Glomerular visceral epithelial cell (primary cell): ENCODE results near the gene TBC1D1.
A peak's percentile ranks its signal among the peaks of the same experiment; 100 is the strongest.

Experiments
- DNase-seq: peaks from one replicate; pipeline ENCODE4 v3.0.0-alpha.2; 2016; ENCODE audit errors: extremely low spot score

TBC1D1 gene

DNA sequence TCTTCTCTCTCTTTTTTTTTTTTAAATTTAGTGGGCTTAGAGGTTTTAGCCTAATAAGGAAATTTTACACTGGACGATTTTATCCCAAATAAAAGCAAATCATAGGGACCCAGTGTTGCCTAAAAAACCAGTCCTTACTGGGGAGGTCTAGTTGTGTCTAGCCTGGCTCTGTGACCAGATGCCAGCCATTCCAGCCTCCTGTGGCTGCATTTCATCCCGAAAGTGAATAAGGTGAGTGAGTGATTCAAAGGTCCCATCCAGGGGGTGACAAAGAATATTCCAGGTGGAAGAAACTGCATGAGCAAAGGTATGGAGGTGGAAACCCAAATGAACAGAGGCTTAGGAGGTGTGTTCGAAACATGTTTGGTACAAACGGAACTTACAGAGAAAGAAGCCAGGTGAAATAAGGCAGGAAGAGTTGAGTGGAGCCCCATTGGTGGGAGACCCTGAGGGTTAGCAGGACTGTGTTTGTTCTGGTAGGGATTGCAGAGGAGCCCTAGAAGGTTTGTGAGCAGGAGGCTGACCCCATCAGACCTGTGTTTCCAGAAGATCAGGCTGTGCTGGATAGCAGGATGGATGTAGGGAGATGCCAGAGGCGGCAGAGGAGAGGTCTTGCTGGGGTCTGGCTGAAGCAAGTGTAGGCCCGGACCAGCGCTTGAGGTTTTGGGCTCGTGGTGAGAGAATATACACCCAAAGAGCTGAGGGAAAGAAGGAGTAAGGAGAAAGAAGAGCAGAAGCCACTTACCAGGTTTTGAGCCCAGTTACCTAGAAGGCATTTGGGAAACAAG is 100.9 kb downstream of the TBC1D1 start:
- no peak for DNase-seq

- no peak for DNase-seq
These were observed 102.9 kb downstream of the TBC1D1 start for GRCh38 chr4:37993806-37994205.

DNA sequence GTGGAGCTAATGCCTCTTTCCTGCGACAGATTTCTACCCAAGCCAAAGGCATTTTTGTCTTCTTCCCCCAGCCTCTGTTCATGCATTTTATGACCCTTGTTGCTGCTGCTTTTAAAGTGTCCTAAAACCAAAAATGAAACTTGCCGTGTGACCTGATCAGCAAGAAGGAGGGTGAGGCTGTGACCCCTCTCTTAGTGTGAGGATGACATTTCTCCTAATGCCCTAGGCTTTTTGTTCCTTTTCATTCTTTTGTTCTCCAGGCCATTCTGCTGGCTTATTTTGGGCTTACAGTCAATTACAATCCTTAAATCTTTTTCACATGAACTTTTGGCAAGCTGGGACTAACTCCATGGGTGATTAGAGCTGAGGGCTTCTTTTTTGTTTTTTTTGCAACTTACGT is 103.7 kb downstream of the TBC1D1 start:
- no peak for DNase-seq

GRCh38 chr4:37995299-37995821 is 104.5 kb downstream of the TBC1D1 start:
- DNase-seq = no peak

- no peak for DNase-seq
These were observed 105.3 kb downstream of the TBC1D1 start for GRCh38 chr4:37995981-37996775.

DNA sequence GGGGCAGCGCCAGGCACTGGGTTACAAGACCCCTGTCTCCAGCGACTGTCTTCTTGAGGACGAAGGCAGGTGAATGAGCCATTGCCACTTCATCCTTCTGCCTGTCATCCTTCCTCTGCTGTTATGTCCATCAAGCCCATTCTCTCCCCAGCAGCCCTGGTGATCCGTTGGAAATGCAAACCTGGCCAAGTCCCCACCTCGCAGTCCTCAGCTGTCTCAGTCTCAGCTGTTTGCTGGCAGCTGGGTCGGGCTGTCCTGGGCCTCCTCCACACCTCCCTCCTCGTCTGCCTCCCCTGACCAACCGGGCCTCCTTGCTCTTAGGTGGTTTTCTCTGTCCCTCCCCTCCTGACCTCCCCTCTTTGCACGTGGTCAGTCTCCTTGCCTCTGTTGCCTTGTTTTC is 107.3 kb downstream of the TBC1D1 start:
- DNase-seq = no peak

GRCh38 chr4:37999000-37999716 is 108.3 kb downstream of the TBC1D1 start:
- no peak for DNase-seq

- no peak for DNase-seq
These were observed 109.1 kb downstream of the TBC1D1 start for GRCh38 chr4:37999965-38000364.

DNA sequence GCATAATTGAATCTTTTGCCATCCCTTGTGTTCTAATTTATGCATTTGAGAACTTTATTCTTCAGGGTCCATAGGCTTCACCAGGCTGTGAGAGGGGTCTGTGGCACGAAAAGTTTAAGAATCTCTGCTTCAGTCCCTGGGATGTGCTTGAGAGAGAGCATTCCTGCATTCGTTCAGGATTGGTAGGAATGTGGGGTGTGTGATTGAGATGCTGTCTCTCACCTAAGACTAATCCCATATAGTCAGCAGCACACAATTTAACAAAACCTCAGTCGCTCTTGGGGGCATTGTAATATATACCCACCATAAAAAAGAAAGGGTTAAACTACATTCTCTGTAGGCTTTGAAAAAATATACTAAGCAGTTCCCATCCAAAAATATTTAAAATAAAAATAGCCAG is 111.0 kb downstream of the TBC1D1 start:
- no peak for DNase-seq

DNA sequence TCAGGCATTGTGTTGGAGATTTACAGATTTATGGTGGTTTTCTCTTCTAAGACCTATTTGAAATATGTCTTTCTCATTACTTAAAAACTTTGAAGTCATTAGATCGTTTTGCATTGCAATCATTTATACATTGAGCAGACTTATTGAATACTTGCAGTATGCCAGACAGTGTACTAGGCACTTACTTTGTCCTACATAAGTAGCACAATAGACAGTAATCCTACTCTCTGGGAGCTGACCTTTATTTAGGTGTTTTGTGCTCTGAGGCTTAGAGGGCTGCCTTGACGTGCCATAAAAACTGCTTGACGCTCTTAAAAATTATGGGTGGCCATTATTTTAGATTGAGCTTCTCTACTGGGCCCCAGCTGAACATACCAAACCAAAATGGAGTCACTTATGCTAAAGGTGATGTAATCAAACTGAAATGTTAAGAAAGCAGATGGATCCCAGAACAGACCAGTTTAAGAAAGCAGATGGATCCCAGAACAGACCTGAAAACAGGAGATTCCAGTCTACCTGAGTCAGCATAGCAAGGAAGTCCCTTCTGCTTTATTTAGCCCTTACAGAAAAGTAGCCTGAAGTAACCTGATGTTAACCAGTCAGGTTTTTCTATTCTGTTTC is 111.7 kb downstream of the TBC1D1 start:
- DNase-seq = peak; percentile 25

DNA sequence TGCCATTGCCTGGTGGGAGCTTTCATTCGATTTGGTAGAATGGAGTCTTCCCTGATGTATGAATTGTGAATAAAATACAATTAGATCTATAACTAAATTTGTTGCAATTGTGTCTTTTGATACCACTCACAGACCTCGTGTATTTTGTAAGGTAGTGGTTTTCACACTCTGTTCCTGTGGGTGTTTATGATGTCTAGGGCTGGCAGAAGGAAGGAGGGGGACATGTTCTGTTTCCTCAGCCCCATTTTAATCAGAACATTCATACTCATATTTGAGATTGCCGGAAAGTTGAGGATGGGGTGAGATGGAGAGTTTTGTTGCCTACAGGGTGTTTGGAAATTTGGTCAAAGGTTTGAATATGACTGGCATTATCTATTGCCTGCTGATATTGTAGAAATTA is 112.2 kb downstream of the TBC1D1 start:
- DNase-seq = no peak

GRCh38 chr4:38003628-38004027 is 112.7 kb downstream of the TBC1D1 start:
- no peak for DNase-seq

DNA sequence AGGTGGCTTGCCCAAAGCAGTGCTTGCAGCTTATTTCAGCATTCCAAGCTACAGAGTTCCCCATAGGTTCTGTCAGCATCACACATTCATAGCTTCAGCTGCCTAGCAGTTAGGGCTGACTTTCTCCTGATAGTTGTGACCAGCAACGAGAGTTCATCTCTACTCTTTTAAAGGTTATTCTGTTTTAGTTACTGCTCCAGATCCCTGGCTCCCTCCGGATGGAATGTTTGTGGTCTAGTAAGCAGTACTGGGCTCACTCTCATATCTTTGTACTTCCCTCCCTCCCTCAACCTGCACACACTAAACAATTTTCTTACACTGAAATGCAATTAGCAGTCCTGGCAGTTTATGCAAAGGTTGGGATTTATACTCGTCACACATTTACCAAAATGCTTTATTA is 113.2 kb downstream of the TBC1D1 start:
- peak; percentile 53 for DNase-seq

DNA sequence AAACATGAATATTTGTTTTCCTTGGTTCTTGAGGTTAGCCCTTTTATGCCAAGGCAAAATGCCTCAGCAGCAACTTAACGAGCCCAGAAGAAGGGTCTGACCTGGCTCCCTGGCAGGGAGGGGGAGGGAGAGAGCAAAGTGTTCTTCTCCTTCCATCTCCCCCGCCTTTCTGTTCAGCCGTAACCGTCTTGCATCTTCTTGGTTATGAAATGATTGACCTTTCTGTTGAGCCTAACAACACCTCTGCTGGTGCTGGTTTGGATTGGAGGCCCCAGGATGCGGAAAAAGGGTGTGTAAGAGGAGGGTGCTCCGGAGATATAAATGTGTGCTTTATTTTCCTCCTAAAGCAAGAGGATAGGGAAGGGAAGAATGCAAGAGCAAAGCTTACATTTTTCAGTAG is 114.0 kb downstream of the TBC1D1 start:
- DNase-seq = no peak

- no peak for DNase-seq
These were observed 114.8 kb downstream of the TBC1D1 start for GRCh38 chr4:38005637-38006036.

GRCh38 chr4:38007645-38008044 is 116.8 kb downstream of the TBC1D1 start:
- no peak for DNase-seq

- no peak for DNase-seq
These were observed 117.7 kb downstream of the TBC1D1 start for GRCh38 chr4:38008571-38009021.

- DNase-seq = no peak
These were observed 118.5 kb downstream of the TBC1D1 start for GRCh38 chr4:38009421-38009820.

DNA sequence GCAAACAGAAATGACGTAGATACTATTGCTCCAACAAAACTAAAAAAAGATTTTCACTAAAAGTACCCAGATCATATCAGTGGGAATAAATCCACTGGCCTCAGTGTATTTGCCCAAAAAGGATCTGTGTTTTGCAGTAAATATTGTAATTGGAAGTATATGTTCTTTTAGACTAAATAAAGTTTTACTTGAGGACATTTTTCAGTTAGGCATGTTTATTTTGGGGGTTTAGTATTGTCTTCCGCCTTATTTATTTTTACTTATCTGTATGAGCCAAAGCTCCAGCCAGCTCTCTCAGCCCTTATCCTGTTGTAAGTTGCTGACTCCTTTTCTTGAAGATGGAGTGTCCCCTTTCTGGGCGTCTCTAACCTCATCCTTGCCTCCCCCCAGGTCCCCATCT is 119.1 kb downstream of the TBC1D1 start:
- no peak for DNase-seq

- no peak for DNase-seq
These were observed 120.8 kb downstream of the TBC1D1 start for GRCh38 chr4:38011511-38012162.
